Mononuclear cell (primary cell): ENCODE measurements around the gene CCDC28B. TPM values are rescaled to one million over a fixed set of nuclear protein-coding genes. Genes with fewer than 3 reads are reported as not detected.

Source experiments
- H3K27me3 ChIP-seq: 2 replicates; pipeline ENCODE4 v1.6.0; 2011; ENCODE audit warnings: low read length, control low read depth; ENCODE audit not compliant: insufficient read depth
- H3K4me1 ChIP-seq: 2 replicates; pipeline ENCODE4 v1.5.1; 2011; ENCODE audit warnings: mild to moderate bottlenecking, low read length, control low read depth; ENCODE audit not compliant: insufficient read depth
- H3K4me3 ChIP-seq: 2 replicates; pipeline ENCODE4 v1.5.1; 2011; ENCODE audit warnings: mild to moderate bottlenecking, low read length, moderate library complexity
- H3K9me3 ChIP-seq: 2 replicates; pipeline ENCODE4 v1.5.1; 2011; ENCODE audit warnings: low read depth, mild to moderate bottlenecking, control low read depth, low read length
- total RNA-seq: library from RNA; depleted of rRNA; stranded (reverse); fragments of >200 nt; gene quantifications from one replicate; pipeline ENCODE4 v1.2.3, GENCODE V29; 2012

CCDC28B gene
- total RNA-seq, 1 donor: 3.7 TPM

GRCh38 chr1:32201011-32201855 lies 838 bp downstream of the CCDC28B start:
- Histone ChIP-seq H3K9me3 (no peaks in the 10 kb centered on the region), H3K4me3 (peak overlapping the region; percentile 55), H3K4me1 (peaks cover 50% of the 10 kb centered on the region), H3K27me3 (no peaks in the 10 kb centered on the region)

- no peaks in the 10 kb centered on the region for H3K27me3 ChIP-seq
- peaks cover 52% of the 10 kb centered on the region for H3K4me1 ChIP-seq
- no peaks in the 10 kb centered on the region for H3K9me3 ChIP-seq
- peak overlapping the region; percentile 49 for H3K4me3 ChIP-seq
These were observed 4.6 kb downstream of the CCDC28B start for GRCh38 chr1:32204943-32205361.

GRCh38 chr1:32205401-32206370 lies 5.3 kb downstream of the CCDC28B start, which contains the start of gene IQCC:
Gene IQCC, plus strand, starts transcription at chr1:32205671. Its CDS starts 11 bp downstream, at chr1:32205682.
- H3K9me3 ChIP-seq: no peaks in the 10 kb centered on the region
- H3K27me3 ChIP-seq: no peaks in the 10 kb centered on the region
- H3K4me3 ChIP-seq: peak within 1 kb of the TSS; percentile 49
- H3K4me1 ChIP-seq: peaks cover 48% of the 10 kb centered on the region

- H3K4me3 ChIP-seq: no peak overlapping the region
- peaks cover 26% of the 10 kb centered on the region for H3K4me1 ChIP-seq
- no peaks in the 10 kb centered on the region for H3K27me3 ChIP-seq
- H3K9me3 ChIP-seq: no peaks in the 10 kb centered on the region
These were observed 8.1 kb downstream of the CCDC28B start for GRCh38 chr1:32208469-32208868.

- Histone ChIP-seq H3K9me3 (no peaks in the 10 kb centered on the region), H3K4me1 (peaks cover 26% of the 10 kb centered on the region), H3K4me3 (no peak within 1 kb of the TSS), H3K27me3 (no peaks in the 10 kb centered on the region)
These were observed 8.5 kb downstream of the CCDC28B start, which contains the start of gene DCDC2B for GRCh38 chr1:32208891-32209328. Gene DCDC2B, plus strand, starts transcription at chr1:32209089. Its CDS starts 5 bp downstream, at chr1:32209094.

GRCh38 chr1:32215629-32216480 lies 15.5 kb downstream of the CCDC28B start:
- Histone ChIP-seq H3K27me3 (no peaks in the 10 kb centered on the region), H3K9me3 (no peaks in the 10 kb centered on the region), H3K4me1 (peaks cover 11% of the 10 kb centered on the region), H3K4me3 (no peak overlapping the region)

GRCh38 chr1:32216566-32216965 lies 16.2 kb downstream of the CCDC28B start:
- peaks cover 18% of the 10 kb centered on the region for H3K4me1 ChIP-seq
- H3K9me3 ChIP-seq: no peaks in the 10 kb centered on the region
- H3K4me3 ChIP-seq: no peak overlapping the region
- no peaks in the 10 kb centered on the region for H3K27me3 ChIP-seq

GRCh38 chr1:32219022-32219421 lies 18.6 kb downstream of the CCDC28B start:
- H3K4me3 ChIP-seq: no peak overlapping the region
- H3K27me3 ChIP-seq: no peaks in the 10 kb centered on the region
- H3K4me1 ChIP-seq: peaks cover 34% of the 10 kb centered on the region
- H3K9me3 ChIP-seq: no peaks in the 10 kb centered on the region

- Histone ChIP-seq H3K9me3 (no peaks in the 10 kb centered on the region), H3K27me3 (no peaks in the 10 kb centered on the region), H3K4me3 (peak overlapping the region; percentile 75), H3K4me1 (peaks cover 28% of the 10 kb centered on the region)
These were observed 20.6 kb downstream of the CCDC28B start for GRCh38 chr1:32220746-32221580.

- Histone ChIP-seq H3K4me1 (peaks cover 27% of the 10 kb centered on the region), H3K9me3 (no peaks in the 10 kb centered on the region), H3K4me3 (peak overlapping the region; percentile 75), H3K27me3 (no peaks in the 10 kb centered on the region)
These were observed 21.2 kb downstream of the CCDC28B start for GRCh38 chr1:32221581-32221979.

GRCh38 chr1:32221980-32222755 lies 21.8 kb downstream of the CCDC28B start, which contains the start of the genes EIF3I and TMEM234:
Gene EIF3I, plus strand, starts transcription at chr1:32222407. Its CDS starts 35 bp downstream, at chr1:32222442.
Gene TMEM234, minus strand, starts transcription at chr1:32222353. Its CDS starts 31 bp downstream, at chr1:32222322.
- Histone ChIP-seq H3K9me3 (no peaks in the 10 kb centered on the region), H3K4me1 (peaks cover 27% of the 10 kb centered on the region), H3K27me3 (no peaks in the 10 kb centered on the region), H3K4me3 (peak within 1 kb of the TSS; percentile 75)

- no peak overlapping the region for H3K4me3 ChIP-seq
- H3K9me3 ChIP-seq: no peaks in the 10 kb centered on the region
- peaks cover 27% of the 10 kb centered on the region for H3K4me1 ChIP-seq
- no peaks in the 10 kb centered on the region for H3K27me3 ChIP-seq
These were observed 23.3 kb downstream of the CCDC28B start for GRCh38 chr1:32223683-32224082.

GRCh38 chr1:32224285-32224684 lies 23.9 kb downstream of the CCDC28B start:
- H3K9me3 ChIP-seq: no peaks in the 10 kb centered on the region
- no peaks in the 10 kb centered on the region for H3K27me3 ChIP-seq
- H3K4me1 ChIP-seq: peaks cover 27% of the 10 kb centered on the region
- H3K4me3 ChIP-seq: no peak overlapping the region
